Choroid plexus epithelial cell (primary cell): ENCODE measurements around the gene PARP1.

Experiments used
- DNase-seq: peaks from one replicate; pipeline ENCODE4 v3.0.0-alpha.2; 2010; ENCODE audit warnings: low read depth
- H3K4me3 ChIP-seq: 2 replicates; pipeline ENCODE4 v1.5.1; 2011; ENCODE audit warnings: low read depth, mild to moderate bottlenecking, control low read depth, low read length, moderate library complexity
- TF ChIP-seq, protein P1 (sequence below): conservative IDR thresholded peaks from 2 replicates; pipeline ENCODE4 v1.5.1; 2011; ENCODE audit warnings: low read depth, mild to moderate bottlenecking, control low read depth, inconsistent platforms, low read length, moderate library complexity

PARP1 gene

DNA sequence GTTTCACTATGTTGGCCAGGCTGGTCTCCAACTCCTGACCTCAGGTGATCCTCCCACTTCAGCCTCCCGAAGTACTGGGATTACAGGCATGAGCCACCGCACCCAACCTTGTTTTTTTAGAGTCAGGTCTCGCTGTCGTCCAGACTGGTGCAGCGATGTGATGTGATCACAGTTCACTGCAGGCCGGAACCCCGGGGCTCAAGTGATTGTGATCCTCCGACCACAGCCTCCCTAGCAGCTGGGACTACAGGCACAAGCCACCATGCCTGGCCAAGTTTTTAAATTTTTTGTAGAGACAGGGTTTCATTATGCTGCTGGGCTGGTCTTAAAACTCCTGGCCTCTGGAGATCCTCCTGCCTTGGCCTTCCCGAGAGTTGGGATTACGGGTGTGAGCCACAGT is 52.9 kb downstream of the PARP1 start:
- H3K4me3 ChIP-seq: no peak overlapping the region
- DNase-seq: no peak
- TF ChIP-seq, protein P1, sequence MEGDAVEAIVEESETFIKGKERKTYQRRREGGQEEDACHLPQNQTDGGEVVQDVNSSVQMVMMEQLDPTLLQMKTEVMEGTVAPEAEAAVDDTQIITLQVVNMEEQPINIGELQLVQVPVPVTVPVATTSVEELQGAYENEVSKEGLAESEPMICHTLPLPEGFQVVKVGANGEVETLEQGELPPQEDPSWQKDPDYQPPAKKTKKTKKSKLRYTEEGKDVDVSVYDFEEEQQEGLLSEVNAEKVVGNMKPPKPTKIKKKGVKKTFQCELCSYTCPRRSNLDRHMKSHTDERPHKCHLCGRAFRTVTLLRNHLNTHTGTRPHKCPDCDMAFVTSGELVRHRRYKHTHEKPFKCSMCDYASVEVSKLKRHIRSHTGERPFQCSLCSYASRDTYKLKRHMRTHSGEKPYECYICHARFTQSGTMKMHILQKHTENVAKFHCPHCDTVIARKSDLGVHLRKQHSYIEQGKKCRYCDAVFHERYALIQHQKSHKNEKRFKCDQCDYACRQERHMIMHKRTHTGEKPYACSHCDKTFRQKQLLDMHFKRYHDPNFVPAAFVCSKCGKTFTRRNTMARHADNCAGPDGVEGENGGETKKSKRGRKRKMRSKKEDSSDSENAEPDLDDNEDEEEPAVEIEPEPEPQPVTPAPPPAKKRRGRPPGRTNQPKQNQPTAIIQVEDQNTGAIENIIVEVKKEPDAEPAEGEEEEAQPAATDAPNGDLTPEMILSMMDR: no peak

DNA sequence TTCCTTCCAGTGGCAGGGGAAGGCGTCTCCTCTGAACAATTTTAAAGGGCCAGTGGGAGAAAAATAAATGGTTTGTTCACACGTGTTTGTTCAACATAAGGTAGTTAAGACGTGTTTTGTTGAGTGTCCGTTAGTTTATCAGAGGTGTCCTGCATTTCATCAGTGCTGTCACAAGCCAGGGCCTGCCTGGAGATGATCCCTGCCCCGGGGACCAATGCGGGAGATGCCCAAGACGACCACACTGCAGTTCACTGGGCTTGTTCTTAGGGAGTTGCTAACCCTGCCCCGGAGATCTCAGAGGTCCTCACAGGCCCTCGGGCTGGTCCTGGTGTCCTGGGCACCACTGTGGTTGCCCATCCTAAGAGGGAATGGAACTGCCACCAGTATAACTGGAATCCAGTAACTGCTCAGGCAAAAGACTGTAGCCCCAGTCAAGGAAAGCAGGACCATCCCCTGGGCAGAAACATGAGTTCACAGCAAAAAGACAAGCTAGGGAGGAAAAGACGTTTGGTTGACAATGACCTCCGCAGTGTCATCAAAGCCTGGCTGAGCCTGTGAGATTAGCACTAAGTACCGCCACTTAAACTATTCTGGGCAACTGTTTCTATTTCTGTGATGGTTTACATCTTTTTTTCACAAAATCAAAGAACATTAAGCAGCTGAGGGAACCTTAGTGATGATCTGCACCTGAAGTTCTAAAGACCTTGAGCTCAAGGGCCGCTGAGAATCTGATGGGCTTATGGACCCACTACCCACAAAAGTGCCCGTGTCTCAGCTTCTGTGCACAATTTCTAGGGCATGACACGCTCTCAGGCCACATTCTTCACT is 54.0 kb downstream of the PARP1 start:
- DNase-seq: no peak
- H3K4me3 ChIP-seq: no peak overlapping the region
- TF ChIP-seq, protein P1: no peak

DNA sequence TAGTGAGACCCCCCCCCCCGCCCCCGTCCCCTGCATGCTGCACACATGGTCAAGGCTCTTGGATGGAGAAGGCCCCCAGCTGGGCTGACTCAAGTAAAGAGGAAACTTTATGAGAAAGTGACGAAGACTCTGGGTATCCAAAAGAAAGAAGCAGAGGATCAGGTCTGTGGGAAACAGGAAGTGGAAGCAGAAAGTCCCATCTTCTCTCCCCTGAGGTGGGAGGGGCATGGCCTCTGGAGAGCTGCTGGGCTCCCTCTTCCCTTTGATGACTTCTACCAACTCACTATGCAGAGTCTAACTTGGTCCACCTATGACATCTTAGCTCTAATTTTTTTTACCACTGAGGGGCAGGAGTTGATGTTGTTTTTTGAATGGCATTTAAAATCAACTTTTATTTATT is 56.2 kb downstream of the PARP1 start:
- TF ChIP-seq, protein P1: no peak
- no peak for DNase-seq
- H3K4me3 ChIP-seq: no peak overlapping the region

DNA sequence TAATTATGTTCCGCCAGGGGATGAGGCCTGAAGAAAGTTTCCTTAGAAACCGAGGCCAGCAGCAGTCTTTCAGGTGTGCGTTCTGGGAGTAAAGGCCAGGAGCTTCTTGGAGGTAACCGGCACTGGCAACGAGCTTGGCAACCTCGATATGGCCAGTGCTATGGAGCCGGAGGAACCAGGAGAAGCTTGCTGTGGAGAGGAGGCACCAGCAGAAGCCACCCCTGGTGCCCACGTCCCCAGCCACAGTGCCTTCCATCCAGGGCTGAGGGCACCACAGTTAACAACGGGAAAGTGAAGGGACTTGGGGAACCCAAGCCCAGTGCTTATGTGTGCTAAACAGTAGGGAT is 57.4 kb downstream of the PARP1 start:
- no peak overlapping the region for H3K4me3 ChIP-seq
- DNase-seq: no peak

DNA sequence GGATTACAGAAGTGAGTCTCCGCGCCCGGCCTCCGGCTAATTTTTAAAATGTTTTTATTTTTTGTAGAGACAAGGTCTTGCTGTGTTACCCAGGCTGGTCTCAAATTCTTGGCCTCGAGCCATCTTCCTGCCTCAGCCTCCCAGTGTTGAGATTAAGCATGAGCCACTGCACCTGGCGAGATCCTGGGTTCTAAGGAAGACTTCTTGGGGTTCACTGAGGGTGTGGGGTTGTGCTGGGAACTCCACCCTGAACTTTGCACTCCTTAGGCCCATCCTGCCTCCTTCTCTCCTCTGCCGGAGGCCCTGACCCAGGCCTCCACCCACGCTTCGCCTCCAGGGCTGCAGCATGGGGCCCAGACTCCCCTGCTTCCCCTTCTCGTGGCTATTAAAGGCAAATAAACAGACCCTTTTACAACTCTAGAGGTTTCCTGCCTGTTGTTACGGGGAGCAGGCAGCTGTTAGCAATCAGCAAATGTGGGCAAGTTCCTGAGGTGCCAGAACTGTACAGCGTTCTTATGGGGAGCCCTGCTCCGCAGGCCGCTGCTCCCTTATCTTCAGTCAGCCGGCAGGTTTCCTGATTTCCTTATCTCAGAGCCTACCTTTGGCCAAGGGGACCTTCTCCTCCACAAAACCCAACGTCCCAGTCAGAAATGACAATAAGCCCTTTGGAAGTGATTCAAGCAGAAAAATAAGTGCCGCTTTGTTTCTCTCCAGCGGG is 57.9 kb downstream of the PARP1 start:
- TF ChIP-seq, protein P1: no peak
- no peak overlapping the region for H3K4me3 ChIP-seq
- DNase-seq: peak; percentile 33

More for the DNA sequence above, 57.4 kb downstream of the PARP1 start:
- TF ChIP-seq, protein P1: no peak

DNA sequence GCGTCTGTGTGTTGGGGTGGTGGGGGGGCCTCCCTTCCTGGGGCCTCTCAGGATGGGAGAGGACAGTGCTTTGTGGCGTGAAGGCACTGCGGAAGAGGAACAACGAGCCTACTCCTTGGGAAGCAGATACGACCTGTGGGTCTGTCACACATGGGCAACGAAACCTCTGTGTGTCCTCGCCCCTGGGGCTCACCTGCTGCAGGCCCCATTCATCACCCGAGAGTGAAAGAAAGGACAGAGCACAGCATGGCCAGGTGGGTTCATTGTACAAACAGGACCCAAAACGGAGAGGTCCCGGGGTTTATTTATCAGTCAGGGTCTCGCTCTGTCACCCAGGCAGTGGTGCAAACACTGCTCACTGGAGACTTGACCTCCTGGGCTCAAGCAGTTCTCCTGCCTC is 58.8 kb downstream of the PARP1 start:
- DNase-seq: no peak
- no peak overlapping the region for H3K4me3 ChIP-seq
- TF ChIP-seq, protein P1: no peak
